ENCODE data around the gene CYP1B1.
"Not testable (repeated sequence)": the region's sequence is repeated elsewhere in the genome, so short reads cannot be mapped to it uniquely, and the experiment has no call there.

The CYP1B1 gene

GRCh38 chr2:38116762-38117161 lies 40.8 kb upstream of the CYP1B1 start:
- DNase-seq (ENCODE audit: extremely low read depth, low read depth), result no peak
- TF ChIP-seq CTCF (IDR thresholded peaks at IDR 0.05; ENCODE audit: low read depth, low read length, missing control alignments), result no peak

GRCh38 chr2:38115216-38116032 lies 39.5 kb upstream of the CYP1B1 start:
- DNase-seq (ENCODE audit: extremely low read depth, low read depth), result no peak
- no peak overlapping the region for H3K4me3 ChIP-seq (replicated peaks; ENCODE audit: low read depth, low read length)
- TF ChIP-seq CTCF (IDR thresholded peaks at IDR 0.05; ENCODE audit: low read depth, low read length, missing control alignments), result peak; percentile 99

More at GRCh38 chr2:38116762-38117161, 40.8 kb upstream of the CYP1B1 start:
- H3K4me3 ChIP-seq (replicated peaks; ENCODE audit: low read depth, low read length), result no peak overlapping the region

- H3K4me3 ChIP-seq (replicated peaks; ENCODE audit: low read depth, low read length), result no peak overlapping the region
- DNase-seq (ENCODE audit: extremely low read depth, low read depth), result no peak
- TF ChIP-seq CTCF (IDR thresholded peaks at IDR 0.05; ENCODE audit: low read depth, low read length, missing control alignments), result no peak
Observed at GRCh38 chr2:38113981-38114708, 38.2 kb upstream of the CYP1B1 start.

- H3K4me3 ChIP-seq (replicated peaks; ENCODE audit: low read depth, low read length), result no peak overlapping the region
- no peak for DNase-seq (ENCODE audit: extremely low read depth, low read depth)
- TF ChIP-seq CTCF (IDR thresholded peaks at IDR 0.05; ENCODE audit: low read depth, low read length, missing control alignments), result no peak
Observed at GRCh38 chr2:38113051-38113450, 37.1 kb upstream of the CYP1B1 start.

- H3K4me3 ChIP-seq (replicated peaks; ENCODE audit: low read depth, low read length); DNase-seq (ENCODE audit: extremely low read depth, low read depth): not testable (repeated sequence)
Observed at GRCh38 chr2:38111350-38111749, 35.4 kb upstream of the CYP1B1 start.

GRCh38 chr2:38109732-38110181 lies 33.8 kb upstream of the CYP1B1 start:
- DNase-seq (ENCODE audit: extremely low read depth, low read depth), result no peak
- TF ChIP-seq CTCF (IDR thresholded peaks at IDR 0.05; ENCODE audit: low read depth, low read length, missing control alignments), result no peak
- H3K4me3 ChIP-seq (replicated peaks; ENCODE audit: low read depth, low read length), result no peak overlapping the region
